Loucy (cell line): ENCODE results near the gene NFATC1.

Source experiments
- H2AFZ ChIP-seq: fragments of 200-600 bp; sonication (generic); 2 replicates; pipeline ENCODE4 v1.6.0; 2016; ENCODE audit warnings: antibody characterized with exemption, mild to moderate bottlenecking, low read length, moderate library complexity
- H3F3A ChIP-seq: fragments of 200-600 bp; 2 replicates; pipeline ENCODE4 v1.6.0; 2016; ENCODE audit warnings: antibody characterized with exemption, low read depth, mild to moderate bottlenecking
- H3K27me3 ChIP-seq: fragments of 200-600 bp; sonication (generic); 2 replicates; pipeline ENCODE4 v1.6.1; 2014; ENCODE audit warnings: low read length, mild to moderate bottlenecking; ENCODE audit not compliant: insufficient read depth, poor library complexity, severe bottlenecking
- H3K36me3 ChIP-seq: fragments of 200-600 bp; sonication (generic); 2 replicates; pipeline ENCODE4 v1.6.1; 2016; ENCODE audit warnings: low read length; ENCODE audit not compliant: insufficient read depth
- H3K4me1 ChIP-seq: fragments of 200-600 bp; sonication (generic); 2 replicates; pipeline ENCODE4 v1.5.1; 2014; ENCODE audit warnings: low read length, mild to moderate bottlenecking; ENCODE audit not compliant: insufficient read depth, poor library complexity, severe bottlenecking
- H3K4me2 ChIP-seq: fragments of 200-600 bp; sonication (generic); 2 replicates; pipeline ENCODE4 v1.6.0; 2014; ENCODE audit warnings: antibody characterized with exemption, low read length, low read depth, mild to moderate bottlenecking; ENCODE audit not compliant: poor library complexity, severe bottlenecking
- H3K4me3 ChIP-seq: fragments of 200-600 bp; sonication (generic); 2 replicates; pipeline ENCODE4 v1.5.1; 2014; ENCODE audit warnings: low read length, mild to moderate bottlenecking, mixed read lengths; ENCODE audit not compliant: poor library complexity, severe bottlenecking
- H3K79me2 ChIP-seq: fragments of 200-600 bp; sonication (generic); 2 replicates; pipeline ENCODE4 v1.6.1; 2014; ENCODE audit warnings: low read length; ENCODE audit not compliant: insufficient read depth
- H3K9ac ChIP-seq: fragments of 200-600 bp; sonication (generic); 2 replicates; pipeline ENCODE4 v1.6.0; 2014; ENCODE audit warnings: mild to moderate bottlenecking, low read depth, low read length, moderate library complexity; ENCODE audit not compliant: poor library complexity, severe bottlenecking
- H3K9me2 ChIP-seq: fragments of 200-600 bp; sonication (generic); replicated peaks from 2 replicates; pipeline ENCODE4 v1.6.1; 2016; ENCODE audit warnings: low read depth, low read length, mixed read lengths
- H3K9me3 ChIP-seq: fragments of 200-600 bp; sonication (generic); 2 replicates; pipeline ENCODE4 v1.6.1; 2014; ENCODE audit warnings: mild to moderate bottlenecking, antibody characterized with exemption, low read length, low read depth; ENCODE audit not compliant: insufficient read depth
- H4K20me1 ChIP-seq: fragments of 200-600 bp; sonication (generic); 2 replicates; pipeline ENCODE4 v1.6.0; 2014; ENCODE audit warnings: antibody characterized with exemption, low read length, mild to moderate bottlenecking; ENCODE audit not compliant: insufficient read depth, poor library complexity, severe bottlenecking
- CTCF ChIP-seq: fragments of 200-600 bp; sonication (generic); conservative IDR thresholded peaks from 2 replicates; pipeline ENCODE4 v1.5.1; 2014; ENCODE audit warnings: mild to moderate bottlenecking, antibody characterized with exemption, low read length
- EZH2phosphoT487 ChIP-seq: fragments of 200-600 bp; IDR thresholded peaks from 2 replicates; pipeline ENCODE4 v1.6.1; 2018; ENCODE audit warnings: antibody characterized with exemption, mild to moderate bottlenecking, moderate library complexity, borderline replicate concordance

NFATC1 gene

DNA sequence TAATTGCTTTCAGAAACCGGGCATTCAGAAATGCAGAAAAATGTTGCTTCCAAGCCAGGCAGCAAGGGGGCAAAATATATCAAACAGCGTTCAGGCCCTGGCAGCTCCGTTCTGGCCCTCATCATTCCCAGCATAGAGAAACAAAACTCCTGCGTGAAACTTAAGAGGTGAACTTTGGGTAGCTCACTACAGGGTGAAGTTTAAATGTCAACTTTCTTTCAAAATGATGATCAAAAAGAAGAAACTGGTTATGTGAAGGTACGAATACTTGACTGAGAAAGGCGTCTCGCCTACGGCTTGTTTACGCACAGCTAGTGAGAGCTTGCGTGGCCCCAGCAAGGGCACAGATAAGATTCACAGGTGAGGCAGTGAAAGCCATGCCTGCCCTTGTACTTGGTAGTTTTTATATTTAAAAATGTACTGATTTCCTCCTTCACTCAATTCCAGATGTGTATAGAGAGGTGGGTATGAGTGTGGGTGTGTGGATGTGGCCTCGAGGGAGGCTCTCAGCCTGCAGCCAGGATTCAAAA lies 127.5 kb downstream of the NFATC1 start:
- no peaks in the 10 kb centered on the region for H3K9me3 ChIP-seq
- H3F3A ChIP-seq, result peaks cover 8% of the 10 kb centered on the region; the same call in 1 of the 2 replicates
- peaks cover 3% of the 10 kb centered on the region; the same call in 1 of the 2 replicates for H3K36me3 ChIP-seq
- no peaks in the 10 kb centered on the region for H4K20me1 ChIP-seq
- peak overlapping the region; percentile 50 for H3K4me3 ChIP-seq
- 0 out of 2 replicates have a peak, but pooled peaks have one; percentile 12 for TF ChIP-seq CTCF
- TF ChIP-seq EZH2phosphoT487, result no peak
- H3K27me3 ChIP-seq, result no peaks in the 10 kb centered on the region
- H2AFZ ChIP-seq, result no peak overlapping the region
- no peaks in the 10 kb centered on the region for H3K79me2 ChIP-seq
- H3K4me1 ChIP-seq, result peaks cover 47% of the 10 kb centered on the region
- peak overlapping the region; percentile 62 for H3K9ac ChIP-seq
- H3K9me2 ChIP-seq, result no peaks in the 10 kb centered on the region
- peak overlapping the region; percentile 76 for H3K4me2 ChIP-seq

DNA sequence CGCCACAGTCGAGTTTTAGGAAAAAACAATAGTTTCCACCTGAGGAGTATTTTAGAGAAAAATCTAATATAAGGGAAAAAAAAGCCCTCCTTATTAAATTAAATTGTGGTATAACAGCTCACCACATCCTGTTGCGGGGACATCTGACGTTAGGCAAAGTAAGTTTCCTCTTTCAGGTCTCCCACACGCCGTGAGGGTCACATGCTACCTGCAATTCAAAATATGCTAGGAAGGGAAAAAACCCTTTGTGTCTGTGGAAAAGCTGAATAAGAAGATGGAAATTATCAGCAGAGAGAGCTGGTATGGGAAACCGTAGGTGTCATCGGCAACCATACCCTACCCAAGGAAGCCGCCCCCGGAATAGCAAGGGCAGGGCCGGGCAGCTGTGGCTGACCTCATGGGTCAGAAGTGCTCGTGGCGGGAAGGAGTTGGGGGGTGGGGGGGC lies 128.0 kb downstream of the NFATC1 start:
- peaks cover 43% of the 10 kb centered on the region for H3K4me1 ChIP-seq
- peak overlapping the region; percentile 62 for H3K9ac ChIP-seq
- H3K4me2 ChIP-seq, result peak overlapping the region; percentile 76
- no peaks in the 10 kb centered on the region for H3K9me3 ChIP-seq
- no peaks in the 10 kb centered on the region for H3K9me2 ChIP-seq
- H3K27me3 ChIP-seq, result no peaks in the 10 kb centered on the region
- peaks cover 8% of the 10 kb centered on the region; the same call in 1 of the 2 replicates for H3F3A ChIP-seq
- no peaks in the 10 kb centered on the region for H4K20me1 ChIP-seq
- no peak for TF ChIP-seq EZH2phosphoT487
- peaks cover 6% of the 10 kb centered on the region; the same call in 1 of the 2 replicates for H3K36me3 ChIP-seq
- H2AFZ ChIP-seq, result no peak overlapping the region
- no peaks in the 10 kb centered on the region for H3K79me2 ChIP-seq
- peak overlapping the region; percentile 50 for H3K4me3 ChIP-seq

DNA sequence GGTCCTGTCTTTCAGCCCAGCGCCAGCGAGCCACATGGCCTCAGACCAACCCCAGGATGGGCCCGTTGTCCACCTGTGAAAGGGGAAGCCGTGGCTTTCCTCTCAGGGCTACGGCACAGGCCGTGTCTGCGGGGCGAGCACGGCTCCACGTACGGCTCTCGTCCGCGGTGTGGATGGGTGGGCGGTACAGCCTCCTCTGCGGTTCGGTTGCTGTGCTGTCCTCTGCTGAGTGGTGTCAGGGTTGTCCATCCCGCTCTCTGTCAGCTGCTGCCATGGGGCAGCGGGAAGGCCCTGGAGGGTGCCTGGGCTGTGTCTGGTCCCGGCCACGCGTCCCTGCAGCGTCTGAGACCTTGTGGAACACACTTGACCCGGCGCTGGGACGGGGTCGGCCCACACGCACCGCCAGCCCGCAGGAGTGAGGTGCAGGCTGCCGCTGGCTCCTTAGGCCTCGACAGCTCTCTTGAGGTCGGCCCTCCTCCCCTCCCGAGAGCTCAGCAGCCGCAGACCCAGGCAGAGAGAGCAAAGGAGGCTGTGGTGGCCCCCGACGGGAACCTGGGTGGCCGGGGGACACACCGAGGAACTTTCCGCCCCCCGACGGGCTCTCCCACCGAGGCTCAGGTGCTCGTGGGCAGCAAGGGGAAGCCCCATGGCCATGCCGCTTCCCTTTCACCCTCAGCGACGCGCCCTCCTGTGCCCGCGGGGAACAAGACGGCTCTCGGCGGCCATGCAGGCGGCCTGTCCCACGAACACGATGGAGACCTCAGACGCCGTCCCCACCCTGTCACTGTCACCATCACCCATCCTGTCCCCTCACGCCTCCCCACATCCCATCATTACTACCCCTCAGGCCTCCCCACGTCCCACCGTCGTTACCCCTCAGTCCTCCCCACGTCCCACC lies 128.7 kb downstream of the NFATC1 start:
- Histone ChIP-seq H3K9me2 (no peaks in the 10 kb centered on the region), H4K20me1 (no peaks in the 10 kb centered on the region), H3K9me3 (no peaks in the 10 kb centered on the region), H3K27me3 (no peaks in the 10 kb centered on the region), H3K79me2 (no peaks in the 10 kb centered on the region), H3K36me3 (peaks cover 6% of the 10 kb centered on the region; the same call in 1 of the 2 replicates), H3K4me1 (peaks cover 41% of the 10 kb centered on the region), H3K4me3 (peak overlapping the region; percentile 50), H3K9ac (peak overlapping the region; percentile 62), H3K4me2 (peak overlapping the region; percentile 76), H3F3A (peaks cover 8% of the 10 kb centered on the region; the same call in 1 of the 2 replicates), H2AFZ (no peak overlapping the region)
- no peak for TF ChIP-seq CTCF
- no peak for TF ChIP-seq EZH2phosphoT487
